ENCODE data around the gene C1orf105. TPM values are rescaled to one million over a fixed set of nuclear protein-coding genes. Genes with fewer than 3 reads are reported as not detected.

C1orf105 gene
- total RNA-seq, 6 donors from 2014 or later, result not detected

DNA sequence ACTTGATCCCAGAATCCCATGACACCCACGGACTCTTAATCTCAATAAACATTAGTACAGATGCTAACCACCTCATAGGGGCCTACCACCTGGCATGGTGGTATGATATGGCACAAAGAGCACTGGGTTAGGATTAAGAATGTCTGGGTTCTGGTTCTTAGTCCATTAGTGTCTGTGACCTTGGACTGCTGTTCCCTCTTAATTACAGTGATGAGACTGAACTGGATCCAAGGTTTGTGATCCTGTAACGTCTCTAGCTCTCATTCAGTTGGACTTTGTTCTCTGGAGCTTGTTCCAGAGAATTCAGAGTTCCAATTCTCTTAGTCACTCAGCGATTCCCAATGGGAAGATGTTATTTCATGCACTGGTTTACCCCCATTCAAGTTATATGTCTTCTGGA is 47.0 kb downstream of the C1orf105 start:
- TF ChIP-seq POLR2A (IDR thresholded peaks at IDR 0.05) (no peak), POLR2AphosphoS5 (IDR thresholded peaks at IDR 0.05) (no peak), EP300 (IDR thresholded peaks at IDR 0.05) (no peak)
- TF ChIP-seq, protein P1, sequence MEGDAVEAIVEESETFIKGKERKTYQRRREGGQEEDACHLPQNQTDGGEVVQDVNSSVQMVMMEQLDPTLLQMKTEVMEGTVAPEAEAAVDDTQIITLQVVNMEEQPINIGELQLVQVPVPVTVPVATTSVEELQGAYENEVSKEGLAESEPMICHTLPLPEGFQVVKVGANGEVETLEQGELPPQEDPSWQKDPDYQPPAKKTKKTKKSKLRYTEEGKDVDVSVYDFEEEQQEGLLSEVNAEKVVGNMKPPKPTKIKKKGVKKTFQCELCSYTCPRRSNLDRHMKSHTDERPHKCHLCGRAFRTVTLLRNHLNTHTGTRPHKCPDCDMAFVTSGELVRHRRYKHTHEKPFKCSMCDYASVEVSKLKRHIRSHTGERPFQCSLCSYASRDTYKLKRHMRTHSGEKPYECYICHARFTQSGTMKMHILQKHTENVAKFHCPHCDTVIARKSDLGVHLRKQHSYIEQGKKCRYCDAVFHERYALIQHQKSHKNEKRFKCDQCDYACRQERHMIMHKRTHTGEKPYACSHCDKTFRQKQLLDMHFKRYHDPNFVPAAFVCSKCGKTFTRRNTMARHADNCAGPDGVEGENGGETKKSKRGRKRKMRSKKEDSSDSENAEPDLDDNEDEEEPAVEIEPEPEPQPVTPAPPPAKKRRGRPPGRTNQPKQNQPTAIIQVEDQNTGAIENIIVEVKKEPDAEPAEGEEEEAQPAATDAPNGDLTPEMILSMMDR (IDR thresholded peaks at IDR 0.05), result no peak
- no peaks in the 10 kb centered on the region for H3K27me3 ChIP-seq
- peaks cover 0 to under 1% (median 0%) of the 10 kb centered on the region in 4 donors for H3K4me1 ChIP-seq
- DNase-seq, result no peak
- H3K9me3 ChIP-seq, result no peaks in the 10 kb centered on the region
- H3K4me3 ChIP-seq, result no peak overlapping the region
- WGBS, 2 donors, result 60 to 64% methylated on average over 3 of the region's 3 CpGs
- ATAC-seq (ENCODE audit: low FRiP score in 2 of 2), result no peak
- H3K27ac ChIP-seq, result no peak overlapping the region
- H3K36me3 ChIP-seq, result no peaks in the 10 kb centered on the region

DNA sequence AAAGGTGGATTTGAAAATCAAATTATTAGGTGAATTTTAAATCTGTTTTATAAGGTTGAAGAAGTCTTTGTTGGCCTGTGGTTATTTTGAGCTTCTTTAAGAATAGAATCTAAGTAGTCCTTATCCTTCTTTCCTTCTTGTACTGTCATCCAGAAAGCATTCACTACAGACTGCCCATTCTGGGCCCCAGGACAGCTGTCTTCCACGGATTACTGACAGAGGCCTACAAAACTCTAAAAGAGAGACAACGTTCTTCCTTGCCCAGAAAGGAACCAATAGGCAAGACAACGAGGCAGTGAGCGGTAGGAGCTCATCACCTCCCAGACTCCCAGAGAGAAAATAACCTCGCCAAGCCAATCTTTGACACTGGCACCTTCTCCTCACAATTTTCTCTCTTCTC is 47.8 kb downstream of the C1orf105 start:
- 83% methylated on average over 5 of the region's 5 CpGs for WGBS, 2 donors
- no peak overlapping the region for H3K4me3 ChIP-seq
- peaks cover 0 to 9% (median under 1%) of the 10 kb centered on the region in 4 donors for H3K4me1 ChIP-seq
- no peaks in the 10 kb centered on the region for H3K36me3 ChIP-seq
- DNase-seq (no peak), ATAC-seq (ENCODE audit: low FRiP score in 2 of 2) (no peak)
- H3K27me3 ChIP-seq, result no peaks in the 10 kb centered on the region
- no peak overlapping the region for H3K27ac ChIP-seq
- H3K9me3 ChIP-seq, result no peaks in the 10 kb centered on the region
- TF ChIP-seq EP300 (IDR thresholded peaks at IDR 0.05) (no peak), POLR2A (IDR thresholded peaks at IDR 0.05) (no peak), POLR2AphosphoS5 (IDR thresholded peaks at IDR 0.05) (no peak)
- TF ChIP-seq, protein P1 (IDR thresholded peaks at IDR 0.05), result no peak

DNA sequence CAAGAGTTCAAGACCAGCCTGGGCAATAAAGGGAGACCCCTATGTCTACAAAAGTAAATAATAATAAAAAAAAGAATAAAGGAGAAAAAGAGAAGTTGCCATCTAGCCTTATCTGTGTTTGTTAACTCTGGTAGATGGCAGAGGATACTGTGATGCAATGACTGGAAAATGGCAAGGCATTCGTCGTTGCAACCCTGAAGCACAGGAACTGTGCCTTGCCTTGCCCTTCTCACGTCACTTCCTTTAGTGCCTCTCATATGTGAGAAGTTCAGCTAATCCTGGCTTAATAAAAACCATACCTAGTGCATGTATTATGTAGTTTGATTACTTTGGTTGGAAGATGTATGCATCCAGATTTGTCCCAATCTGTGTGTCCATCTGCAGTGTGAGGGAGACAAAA is 49.2 kb downstream of the C1orf105 start:
- Histone ChIP-seq H3K27me3 (no peaks in the 10 kb centered on the region), H3K27ac (no peak overlapping the region), H3K9me3 (no peaks in the 10 kb centered on the region), H3K4me1 (peaks cover 4 to 19% (median 8%) of the 10 kb centered on the region in 4 donors), H3K4me3 (no peak overlapping the region), H3K36me3 (no peaks in the 10 kb centered on the region)
- DNase-seq (no peak), ATAC-seq (ENCODE audit: low FRiP score in 2 of 2) (no peak)
- WGBS, 2 donors, result 48 to 70% methylated on average over 3 of the region's 3 CpGs
- TF ChIP-seq, protein P1 (IDR thresholded peaks at IDR 0.05), result no peak
- TF ChIP-seq EP300 (IDR thresholded peaks at IDR 0.05) (no peak), POLR2A (IDR thresholded peaks at IDR 0.05) (no peak), POLR2AphosphoS5 (IDR thresholded peaks at IDR 0.05) (no peak)

DNA sequence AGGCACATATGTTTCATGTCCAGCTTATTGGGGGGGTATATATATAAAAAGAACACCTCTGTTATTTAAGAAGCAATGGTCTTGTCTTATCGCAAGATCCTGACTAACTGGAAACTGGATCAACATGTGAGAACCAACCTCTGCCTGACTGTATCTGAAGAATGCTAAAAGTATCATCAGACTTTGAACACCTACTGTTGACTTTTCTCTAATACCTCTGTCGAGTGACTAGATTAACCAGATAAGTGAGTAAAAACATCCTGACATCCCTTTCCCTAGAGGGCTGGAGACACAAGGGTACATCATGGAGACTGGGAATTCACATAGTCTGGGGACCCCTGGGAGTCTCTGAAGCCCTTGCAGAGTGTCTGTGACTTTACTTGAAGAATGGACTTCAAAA is 49.7 kb downstream of the C1orf105 start:
- Histone ChIP-seq H3K27ac (no peak overlapping the region), H3K9me3 (no peaks in the 10 kb centered on the region), H3K36me3 (no peaks in the 10 kb centered on the region), H3K4me3 (no peak overlapping the region), H3K4me1 (peaks cover 4 to 19% (median 8%) of the 10 kb centered on the region in 4 donors), H3K27me3 (no peaks in the 10 kb centered on the region)
- 61 to 65% methylated on average over 2 of the region's 2 CpGs for WGBS, 2 donors
- DNase-seq (no peak), ATAC-seq (ENCODE audit: low FRiP score in 2 of 2) (no peak)
- TF ChIP-seq POLR2A (IDR thresholded peaks at IDR 0.05), result no peak

DNA sequence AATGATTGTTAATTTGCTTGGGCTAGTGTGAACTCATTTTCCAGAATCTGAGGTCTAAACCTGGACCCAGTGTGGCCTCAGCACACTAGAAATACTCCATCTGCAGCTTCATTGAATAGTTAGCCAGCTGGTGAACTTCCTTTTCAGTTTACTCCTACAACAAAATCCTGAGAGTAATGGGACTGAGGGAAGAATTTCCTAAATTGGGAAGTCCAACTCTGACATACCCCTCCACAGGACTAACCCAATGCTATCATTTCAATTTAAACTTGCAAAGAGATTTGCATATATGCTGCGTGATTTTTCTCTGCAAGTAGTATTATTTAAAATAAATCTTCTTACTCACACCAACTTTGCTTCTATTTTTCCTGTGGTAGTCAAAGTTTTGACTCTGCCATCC is 51.2 kb downstream of the C1orf105 start:
- DNase-seq (no peak), ATAC-seq (ENCODE audit: low FRiP score in 2 of 2) (no peak)
- no peak overlapping the region for H3K4me3 ChIP-seq
- WGBS, 2 donors, result 97% methylated on average over 1 of the region's 1 CpG
- TF ChIP-seq POLR2A (IDR thresholded peaks at IDR 0.05) (no peak), EP300 (IDR thresholded peaks at IDR 0.05) (no peak), POLR2AphosphoS5 (IDR thresholded peaks at IDR 0.05) (no peak)
- TF ChIP-seq, protein P1 (IDR thresholded peaks at IDR 0.05), result no peak
- H3K9me3 ChIP-seq, result no peaks in the 10 kb centered on the region
- no peaks in the 10 kb centered on the region for H3K27me3 ChIP-seq
- H3K27ac ChIP-seq, result no peak overlapping the region
- H3K36me3 ChIP-seq, result no peaks in the 10 kb centered on the region
- H3K4me1 ChIP-seq, result peaks cover 4 to 19% (median 10%) of the 10 kb centered on the region in 4 donors

All from upper lobe of left lung (tissue), 6 donors.